ENCODE results near the gene SLC9A9.

Gene SLC9A9

DNA sequence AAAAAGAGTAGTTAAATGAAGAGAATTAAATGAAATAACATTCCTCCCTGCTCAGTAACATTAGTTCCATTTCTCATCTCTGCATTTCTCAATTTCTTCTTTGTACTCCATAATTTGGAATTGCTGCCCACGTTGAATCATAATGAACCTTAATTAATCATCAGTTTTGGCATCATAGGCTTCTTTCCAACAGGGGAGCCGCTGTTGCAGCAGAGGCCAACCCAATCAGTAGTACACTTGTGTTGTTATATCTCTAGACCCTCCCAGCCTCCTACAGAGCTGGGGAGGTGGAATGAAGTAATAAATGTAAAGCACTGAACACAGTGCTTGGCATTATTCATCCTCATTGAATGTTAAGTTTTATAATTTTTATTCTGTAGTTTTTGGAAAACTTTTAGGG is 488.0 kb downstream of the SLC9A9 start:
- peak; percentile 68 for DNase-seq (ENCODE audit: low read depth)
- H3K4me3 ChIP-seq (ENCODE audit: control insufficient read depth, low read depth, low read length) = no peak overlapping the region
- TF ChIP-seq, protein P1, sequence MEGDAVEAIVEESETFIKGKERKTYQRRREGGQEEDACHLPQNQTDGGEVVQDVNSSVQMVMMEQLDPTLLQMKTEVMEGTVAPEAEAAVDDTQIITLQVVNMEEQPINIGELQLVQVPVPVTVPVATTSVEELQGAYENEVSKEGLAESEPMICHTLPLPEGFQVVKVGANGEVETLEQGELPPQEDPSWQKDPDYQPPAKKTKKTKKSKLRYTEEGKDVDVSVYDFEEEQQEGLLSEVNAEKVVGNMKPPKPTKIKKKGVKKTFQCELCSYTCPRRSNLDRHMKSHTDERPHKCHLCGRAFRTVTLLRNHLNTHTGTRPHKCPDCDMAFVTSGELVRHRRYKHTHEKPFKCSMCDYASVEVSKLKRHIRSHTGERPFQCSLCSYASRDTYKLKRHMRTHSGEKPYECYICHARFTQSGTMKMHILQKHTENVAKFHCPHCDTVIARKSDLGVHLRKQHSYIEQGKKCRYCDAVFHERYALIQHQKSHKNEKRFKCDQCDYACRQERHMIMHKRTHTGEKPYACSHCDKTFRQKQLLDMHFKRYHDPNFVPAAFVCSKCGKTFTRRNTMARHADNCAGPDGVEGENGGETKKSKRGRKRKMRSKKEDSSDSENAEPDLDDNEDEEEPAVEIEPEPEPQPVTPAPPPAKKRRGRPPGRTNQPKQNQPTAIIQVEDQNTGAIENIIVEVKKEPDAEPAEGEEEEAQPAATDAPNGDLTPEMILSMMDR (conservative IDR thresholded peaks at IDR 0.05; ENCODE audit: control insufficient read depth, insufficient read depth, low read depth, low read length) = no peak

- TF ChIP-seq, protein P1 (conservative IDR thresholded peaks at IDR 0.05; ENCODE audit: control insufficient read depth, insufficient read depth, low read depth, low read length) = no peak
- no peak for DNase-seq (ENCODE audit: low read depth)
Observed at GRCh38 chr3:143358793-143359491, 489.3 kb downstream of the SLC9A9 start.

DNA sequence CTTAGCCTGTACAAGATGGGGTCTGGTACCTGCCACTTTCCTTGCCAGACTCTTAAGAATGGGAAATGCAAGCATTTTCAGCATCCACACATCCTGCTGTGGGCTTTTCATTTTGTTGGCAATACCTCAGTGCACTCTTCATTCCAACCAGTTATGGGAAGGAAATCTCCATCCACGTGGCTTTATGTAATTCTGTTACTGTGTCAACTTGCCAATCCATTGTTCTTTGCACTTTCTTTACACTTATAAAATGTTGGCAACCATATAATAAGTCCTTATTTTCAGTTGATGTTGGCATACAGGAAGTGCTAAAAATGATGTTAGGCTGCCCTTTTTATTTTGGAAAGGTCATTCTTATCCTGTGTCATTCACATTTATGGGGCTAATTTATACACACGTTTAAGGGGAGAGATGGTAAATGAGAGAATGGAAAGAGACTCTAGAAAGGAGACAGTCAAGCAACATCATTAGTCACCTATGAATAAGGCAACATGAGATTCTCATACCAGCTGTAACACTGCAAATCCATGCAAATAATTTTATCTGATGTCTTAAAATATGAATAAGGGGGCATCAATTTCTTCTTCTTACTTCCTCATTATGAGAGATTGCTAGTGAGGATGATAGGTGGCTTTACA is 490.0 kb downstream of the SLC9A9 start:
- TF ChIP-seq, protein P1 (conservative IDR thresholded peaks at IDR 0.05; ENCODE audit: control insufficient read depth, insufficient read depth, low read depth, low read length) = no peak
- no peak for DNase-seq (ENCODE audit: low read depth)
- H3K4me3 ChIP-seq (ENCODE audit: control insufficient read depth, low read depth, low read length) = no peak overlapping the region

More at GRCh38 chr3:143358793-143359491, 489.3 kb downstream of the SLC9A9 start:
- H3K4me3 ChIP-seq (ENCODE audit: control insufficient read depth, low read depth, low read length) = no peak overlapping the region

DNA sequence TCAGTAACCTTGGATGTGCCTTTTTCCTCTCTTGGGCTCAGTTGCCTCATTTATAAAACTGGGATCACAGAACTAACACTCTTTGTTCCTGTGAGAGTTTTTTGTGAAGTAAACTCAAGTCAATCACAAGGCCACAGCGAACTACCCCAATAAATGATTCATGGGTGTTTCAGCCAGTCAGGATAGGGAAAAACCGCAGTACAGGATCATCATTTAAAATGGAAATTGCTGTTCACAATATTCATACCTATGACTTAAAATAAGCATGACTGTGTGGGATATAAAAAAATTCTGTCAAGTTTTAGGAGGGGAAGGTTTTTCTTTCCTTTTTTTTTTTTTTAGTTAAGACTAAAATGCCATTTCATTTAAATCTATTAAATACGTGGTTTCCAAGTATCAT is 490.6 kb downstream of the SLC9A9 start:
- TF ChIP-seq, protein P1 (conservative IDR thresholded peaks at IDR 0.05; ENCODE audit: control insufficient read depth, insufficient read depth, low read depth, low read length) = no peak
- no peak for DNase-seq (ENCODE audit: low read depth)
- no peak overlapping the region for H3K4me3 ChIP-seq (ENCODE audit: control insufficient read depth, low read depth, low read length)

DNA sequence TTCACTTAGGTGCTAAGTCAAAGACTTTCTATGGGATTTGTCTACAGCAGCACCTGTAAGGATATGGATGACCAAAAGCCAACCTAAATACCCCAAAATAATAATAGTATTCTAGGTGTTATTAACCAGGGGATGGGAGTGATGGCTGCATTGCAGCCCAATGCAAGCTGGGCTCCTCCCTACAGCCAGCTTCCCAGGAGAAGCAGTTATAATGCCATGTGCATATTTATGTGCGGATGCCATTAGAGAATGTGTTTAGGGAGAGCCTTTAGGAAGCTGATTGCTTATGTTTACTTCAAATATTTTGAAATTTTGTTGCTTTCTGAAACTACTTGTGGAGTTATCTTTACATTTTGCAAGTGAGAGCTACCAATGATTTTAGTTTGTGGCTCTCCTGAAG is 491.4 kb downstream of the SLC9A9 start:
- DNase-seq (ENCODE audit: low read depth) = no peak
- H3K4me3 ChIP-seq (ENCODE audit: control insufficient read depth, low read depth, low read length) = no peak overlapping the region
- TF ChIP-seq, protein P1 (conservative IDR thresholded peaks at IDR 0.05; ENCODE audit: control insufficient read depth, insufficient read depth, low read depth, low read length) = no peak

GRCh38 chr3:143354342-143354741 is 493.9 kb downstream of the SLC9A9 start:
- TF ChIP-seq, protein P1 (conservative IDR thresholded peaks at IDR 0.05; ENCODE audit: control insufficient read depth, insufficient read depth, low read depth, low read length) = no peak
- H3K4me3 ChIP-seq (ENCODE audit: control insufficient read depth, low read depth, low read length) = no peak overlapping the region
- no peak for DNase-seq (ENCODE audit: low read depth)
